SK-N-SH (cell line): ENCODE measurements around the gene TANC1. TPM values are rescaled to one million over a fixed set of nuclear protein-coding genes. Genes with fewer than 3 reads are reported as not detected.
A peak's percentile ranks its signal among the peaks of the same experiment; 100 is the strongest.

ENCODE experiments used
- CTCF ChIA-PET: fragments of 300-600, 350-600 bp; formaldehyde crosslinking; extraction: SDS; loops from one replicate; lab custom pipeline; 2021; lab: Yijun Ruan, JAX
- POLR2A ChIA-PET: fragments of 350-600 bp; sonication (Branson Sonifier 250); formaldehyde crosslinking; extraction: SDS; loops from one replicate; lab custom pipeline; 2020; ENCODE audit warnings: antibody characterized with exemption, inconsistent platforms; lab: Yijun Ruan, JAX
- DNase-seq: peaks from one replicate; pipeline ENCODE4 v3.0.0; 2012
- H2AFZ ChIP-seq: fragments of 200-600 bp; sonication (generic); 2 replicates; pipeline ENCODE4 v1.8.1; 2016; ENCODE audit warnings: antibody characterized with exemption, mild to moderate bottlenecking, low read depth
- H3F3A ChIP-seq: fragments of 200-600 bp; sonication (generic); replicated peaks from 2 replicates; pipeline ENCODE3; 2016; ENCODE audit warnings: antibody characterized with exemption, mild to moderate bottlenecking; ENCODE audit not compliant: insufficient read depth
- H3K27ac ChIP-seq, 2 experiments: fragments of 200-500 bp in 1 of 2; fragments of 200-600 bp in 1 of 2; sonication (Bioruptor generic) in 1 of 2; sonication (generic), shearing (Covaris generic) in 1 of 2; 2 replicates each; pipeline versions ENCODE4 v1.5.1 to v1.6.1; 2014 to 2016; ENCODE audit warnings: low read depth in 2 of 2, inconsistent platforms in 1 of 2, low read length in 1 of 2, mild to moderate bottlenecking in 1 of 2, mixed read lengths in 1 of 2
- H3K27me3 ChIP-seq: fragments of 200-600 bp; sonication (generic), shearing (Covaris generic); 2 replicates; pipeline ENCODE4 v1.6.1; 2016; ENCODE audit warnings: mixed run types; ENCODE audit not compliant: insufficient read depth
- H3K36me3 ChIP-seq, 2 experiments: fragments of 200-500 bp in 1 of 2; fragments of 200-600 bp in 1 of 2; sonication (Bioruptor generic) in 1 of 2; sonication (generic) in 1 of 2; replicated peaks in 1 of 2; 2 replicates each; pipeline versions ENCODE3 to v1.5.1; 2014 to 2016; ENCODE audit warnings: low read length in 1 of 2, mild to moderate bottlenecking in 1 of 2; ENCODE audit not compliant: insufficient read depth in 2 of 2, control insufficient read depth in 1 of 2
- H3K4me1 ChIP-seq, 2 experiments: fragments of 200-500 bp in 1 of 2; fragments of 200-600 bp in 1 of 2; sonication (Bioruptor generic) in 1 of 2; sonication (generic), shearing (Covaris generic) in 1 of 2; 2 replicates each; pipeline versions ENCODE4 v1.5.1 to v1.6.1; 2014 to 2016; ENCODE audit warnings: low read depth in 1 of 2, low read length in 1 of 2, mixed run types in 1 of 2; ENCODE audit not compliant: insufficient read depth in 2 of 2, control insufficient read depth in 1 of 2
- H3K4me2 ChIP-seq: fragments of 200-600 bp; sonication (generic), shearing (Covaris generic); 2 replicates; pipeline ENCODE4 v1.6.1; 2017; ENCODE audit warnings: mixed run types
- H3K4me3 ChIP-seq, 2 experiments: fragments of 200-500 bp in 1 of 2; fragments of 200-600 bp in 1 of 2; sonication (Bioruptor generic) in 1 of 2; sonication (generic), shearing (Covaris generic) in 1 of 2; 2 replicates each; pipeline versions ENCODE4 v1.5.1 to v1.8.1; 2014 to 2016; ENCODE audit warnings: low read depth in 2 of 2, inconsistent platforms in 1 of 2, low read length in 1 of 2, mild to moderate bottlenecking in 1 of 2, mixed read lengths in 1 of 2, moderate library complexity in 1 of 2
- H3K79me2 ChIP-seq: fragments of 200-600 bp; sonication (generic); 2 replicates; pipeline ENCODE4 v1.8.1; 2017; ENCODE audit warnings: mild to moderate bottlenecking; ENCODE audit not compliant: insufficient read depth
- H3K9ac ChIP-seq: fragments of 200-600 bp; sonication (generic); 2 replicates; pipeline ENCODE4 v1.6.1; 2017; ENCODE audit warnings: mixed run types
- H3K9me2 ChIP-seq: fragments of 200-600 bp; sonication (generic); 2 replicates; pipeline ENCODE4 v1.6.1; 2017; ENCODE audit warnings: mixed run types
- H3K9me3 ChIP-seq: fragments of 200-600 bp; sonication (generic); 2 replicates; pipeline ENCODE4 v1.6.1; 2017; ENCODE audit warnings: mixed run types, mild to moderate bottlenecking, moderate library complexity
- H4K20me1 ChIP-seq: fragments of 200-600 bp; sonication (generic); 2 replicates; pipeline ENCODE4 v1.6.1; 2017; ENCODE audit warnings: mild to moderate bottlenecking, mixed run types; ENCODE audit not compliant: insufficient read depth
- ELF1 ChIP-seq: IDR thresholded peaks from 2 replicates; pipeline ENCODE4 v1.4.0; 2012
- EP300 ChIP-seq, 2 experiments: IDR thresholded peaks; 2 replicates each; pipeline versions ENCODE4 v1.4.0 to v1.6.1; 2012; ENCODE audit warnings: borderline replicate concordance in 1 of 2, low read depth in 1 of 2, low read length in 1 of 2
- EZH2phosphoT487 ChIP-seq: fragments of 200-600 bp; sonication (generic); IDR thresholded peaks from 2 replicates; pipeline ENCODE4 v1.6.1; 2017; ENCODE audit warnings: low read depth, mixed run types, mild to moderate bottlenecking, antibody characterized with exemption, moderate library complexity, borderline replicate concordance
- FOSL2 ChIP-seq: IDR thresholded peaks from 2 replicates; pipeline ENCODE4 v1.4.0; 2012; ENCODE audit warnings: low read depth, mild to moderate bottlenecking, moderate library complexity, borderline replicate concordance
- FOXJ3 ChIP-seq: sonication (generic); formaldehyde crosslinking; IDR thresholded peaks from 2 replicates; pipeline ENCODE4 v1.5.1; 2020; ENCODE audit warnings: mild to moderate bottlenecking, missing genetic modification reagents
- FOXM1 ChIP-seq: IDR thresholded peaks from 2 replicates; pipeline ENCODE4 v1.4.0; 2012; ENCODE audit warnings: low read depth, mild to moderate bottlenecking
- MXI1 ChIP-seq: IDR thresholded peaks from 2 replicates; pipeline ENCODE4 v1.6.1; 2012; ENCODE audit warnings: mild to moderate bottlenecking, low read depth, low read length, improper control_type of control experiment
- NFIC ChIP-seq: IDR thresholded peaks from 2 replicates; pipeline ENCODE4 v1.4.0; 2012; ENCODE audit warnings: borderline replicate concordance
- POLR2AphosphoS5 ChIP-seq: IDR thresholded peaks from 2 replicates; pipeline ENCODE4 v1.6.1; 2012; ENCODE audit warnings: low read depth, low read length
- RCOR1 ChIP-seq: fragments of 150-350 bp; IDR thresholded peaks from 2 replicates; pipeline ENCODE4 v1.6.1; 2017; ENCODE audit warnings: antibody characterized with exemption, low read length
- RFX5 ChIP-seq: IDR thresholded peaks from 2 replicates; pipeline ENCODE4 v1.6.1; 2012; ENCODE audit warnings: mild to moderate bottlenecking, improper control_type of control experiment, low read length
- SIN3A ChIP-seq: IDR thresholded peaks from 2 replicates; pipeline ENCODE4 v1.6.1; 2012; ENCODE audit warnings: low read depth, mild to moderate bottlenecking, low read length, moderate library complexity, borderline replicate concordance
- TEAD4 ChIP-seq: IDR thresholded peaks from 2 replicates; pipeline ENCODE4 v1.4.0; 2012; ENCODE audit warnings: mild to moderate bottlenecking, borderline replicate concordance; ENCODE audit not compliant: insufficient read depth
- USF2 ChIP-seq: fragments of 150-350 bp; IDR thresholded peaks from 2 replicates; pipeline ENCODE4 v1.6.1; 2017; ENCODE audit warnings: antibody characterized with exemption, low read length, low read depth, borderline replicate concordance
- YY1 ChIP-seq: IDR thresholded peaks from 2 replicates; pipeline ENCODE4 v1.4.0; 2012; ENCODE audit warnings: low read depth, mild to moderate bottlenecking
- WGBS: methylation state at CpG from one replicate; pipeline ENCODE4 v1.1.6; 2017; ENCODE audit warnings: low lambda C conversion rate; 5-methylcytosine and 5-hydroxymethylcytosine counted together
- polyA plus RNA-seq, 3 experiments: library from polyadenylated mRNA; depleted of rRNA; stranded (reverse); fragments of >200 nt; gene quantifications; 2 replicates each; pipeline ENCODE4 v1.2.3, GENCODE V29; 2012
- TF ChIP-seq, protein P1 (sequence below): IDR thresholded peaks from 2 replicates; pipeline ENCODE4 v1.4.0; 2012; ENCODE audit warnings: low read depth
- TF ChIP-seq, protein P2 (sequence below): IDR thresholded peaks from 2 replicates; pipeline ENCODE4 v1.4.0; 2012; ENCODE audit warnings: low read depth, borderline replicate concordance
- TF ChIP-seq, protein P3 (sequence below): IDR thresholded peaks from 2 replicates; pipeline ENCODE4 v1.4.0; 2012; ENCODE audit warnings: low read depth, borderline replicate concordance
- TF ChIP-seq, protein P4 (sequence below): fragments of 200-600 bp; sonication (generic); IDR thresholded peaks from 2 replicates; pipeline ENCODE4 v1.6.1; 2017; ENCODE audit warnings: antibody characterized with exemption, mild to moderate bottlenecking, moderate library complexity

The TANC1 gene
- polyA plus RNA-seq, 1 of the 3 experiments (the other 2 are of a cell fraction), result 19.2 TPM

- TF ChIP-seq RCOR1, result no peak
- TF ChIP-seq, protein P1, sequence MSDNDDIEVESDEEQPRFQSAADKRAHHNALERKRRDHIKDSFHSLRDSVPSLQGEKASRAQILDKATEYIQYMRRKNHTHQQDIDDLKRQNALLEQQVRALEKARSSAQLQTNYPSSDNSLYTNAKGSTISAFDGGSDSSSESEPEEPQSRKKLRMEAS, result no peak
- no peak for TF ChIP-seq ELF1
- no peak for TF ChIP-seq MXI1
- no peak for TF ChIP-seq NFIC
These were observed 141.1 kb downstream of the TANC1 start (continued) for GRCh38 chr2:159109517-159109916.

DNA sequence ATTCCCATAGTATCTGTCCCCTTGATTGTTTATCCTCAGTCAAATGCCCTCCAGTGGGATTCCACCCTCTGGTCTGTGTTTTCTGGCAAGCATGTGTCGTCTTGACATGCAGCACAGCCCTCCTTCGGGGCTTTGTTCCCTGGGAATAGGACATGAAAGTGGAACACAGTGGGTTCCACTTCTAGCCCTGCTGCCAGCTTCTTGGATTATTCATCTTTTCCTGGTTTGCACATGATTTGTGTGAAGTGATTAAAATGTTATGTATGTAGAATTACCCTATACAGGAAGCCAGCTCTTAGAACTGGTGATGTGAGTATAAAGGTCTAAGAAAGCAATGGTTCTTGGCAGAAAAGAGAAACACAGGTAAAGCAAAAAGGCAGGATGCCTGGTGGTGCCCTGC lies 142.3 kb downstream of the TANC1 start:
- CTCF ChIA-PET, result interaction anchor here (0.8 to 1.8 kb wide), 4 partner anchors 20 to 75 kb away, joined by 3 to 5 read pairs (median 3); no protein-coding TSS in a partner anchor
- no peak overlapping the region for H3K4me2 ChIP-seq

More for the DNA sequence above, 142.3 kb downstream of the TANC1 start:
- Histone ChIP-seq H3K4me1 (peaks cover 4 to 35% of the 10 kb centered on the region in 2 experiments; a peak in 3 of 4 replicates), H2AFZ (no peak overlapping the region), H4K20me1 (no peaks in the 10 kb centered on the region), H3K36me3 (peaks cover 0 to 2% of the 10 kb centered on the region in 2 experiments), H3K79me2 (peaks cover 12% of the 10 kb centered on the region; the same call in 1 of the 2 replicates), H3F3A (peaks cover 8% of the 10 kb centered on the region), H3K9me3 (no peaks in the 10 kb centered on the region), H3K4me3 (no peak overlapping the region), H3K27me3 (no peaks in the 10 kb centered on the region), H3K27ac (peak overlapping the region in 1 of 2 experiments; percentile 31; a peak in 1 of 4 replicates), H3K9ac (no peak overlapping the region), H3K9me2 (no peaks in the 10 kb centered on the region)
- POLR2A ChIA-PET, result no interaction called here
- TF ChIP-seq TEAD4, result no peak
- TF ChIP-seq, protein P2, sequence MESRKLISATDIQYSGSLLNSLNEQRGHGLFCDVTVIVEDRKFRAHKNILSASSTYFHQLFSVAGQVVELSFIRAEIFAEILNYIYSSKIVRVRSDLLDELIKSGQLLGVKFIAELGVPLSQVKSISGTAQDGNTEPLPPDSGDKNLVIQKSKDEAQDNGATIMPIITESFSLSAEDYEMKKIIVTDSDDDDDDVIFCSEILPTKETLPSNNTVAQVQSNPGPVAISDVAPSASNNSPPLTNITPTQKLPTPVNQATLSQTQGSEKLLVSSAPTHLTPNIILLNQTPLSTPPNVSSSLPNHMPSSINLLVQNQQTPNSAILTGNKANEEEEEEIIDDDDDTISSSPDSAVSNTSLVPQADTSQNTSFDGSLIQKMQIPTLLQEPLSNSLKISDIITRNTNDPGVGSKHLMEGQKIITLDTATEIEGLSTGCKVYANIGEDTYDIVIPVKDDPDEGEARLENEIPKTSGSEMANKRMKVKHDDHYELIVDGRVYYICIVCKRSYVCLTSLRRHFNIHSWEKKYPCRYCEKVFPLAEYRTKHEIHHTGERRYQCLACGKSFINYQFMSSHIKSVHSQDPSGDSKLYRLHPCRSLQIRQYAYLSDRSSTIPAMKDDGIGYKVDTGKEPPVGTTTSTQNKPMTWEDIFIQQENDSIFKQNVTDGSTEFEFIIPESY, result no peak
- no peak for TF ChIP-seq FOXJ3 (CRISPR knock-in tag)
- no peak for TF ChIP-seq NFIC
- TF ChIP-seq, protein P3, sequence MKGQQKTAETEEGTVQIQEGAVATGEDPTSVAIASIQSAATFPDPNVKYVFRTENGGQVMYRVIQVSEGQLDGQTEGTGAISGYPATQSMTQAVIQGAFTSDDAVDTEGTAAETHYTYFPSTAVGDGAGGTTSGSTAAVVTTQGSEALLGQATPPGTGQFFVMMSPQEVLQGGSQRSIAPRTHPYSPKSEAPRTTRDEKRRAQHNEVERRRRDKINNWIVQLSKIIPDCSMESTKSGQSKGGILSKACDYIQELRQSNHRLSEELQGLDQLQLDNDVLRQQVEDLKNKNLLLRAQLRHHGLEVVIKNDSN, result no peak
- TF ChIP-seq EP300 (IDR thresholded peaks at IDR 0.05; ENCODE audit: borderline replicate concordance in 1 of 2, low read depth in 1 of 2, low read length in 1 of 2), result no peak
- TF ChIP-seq, protein P4, sequence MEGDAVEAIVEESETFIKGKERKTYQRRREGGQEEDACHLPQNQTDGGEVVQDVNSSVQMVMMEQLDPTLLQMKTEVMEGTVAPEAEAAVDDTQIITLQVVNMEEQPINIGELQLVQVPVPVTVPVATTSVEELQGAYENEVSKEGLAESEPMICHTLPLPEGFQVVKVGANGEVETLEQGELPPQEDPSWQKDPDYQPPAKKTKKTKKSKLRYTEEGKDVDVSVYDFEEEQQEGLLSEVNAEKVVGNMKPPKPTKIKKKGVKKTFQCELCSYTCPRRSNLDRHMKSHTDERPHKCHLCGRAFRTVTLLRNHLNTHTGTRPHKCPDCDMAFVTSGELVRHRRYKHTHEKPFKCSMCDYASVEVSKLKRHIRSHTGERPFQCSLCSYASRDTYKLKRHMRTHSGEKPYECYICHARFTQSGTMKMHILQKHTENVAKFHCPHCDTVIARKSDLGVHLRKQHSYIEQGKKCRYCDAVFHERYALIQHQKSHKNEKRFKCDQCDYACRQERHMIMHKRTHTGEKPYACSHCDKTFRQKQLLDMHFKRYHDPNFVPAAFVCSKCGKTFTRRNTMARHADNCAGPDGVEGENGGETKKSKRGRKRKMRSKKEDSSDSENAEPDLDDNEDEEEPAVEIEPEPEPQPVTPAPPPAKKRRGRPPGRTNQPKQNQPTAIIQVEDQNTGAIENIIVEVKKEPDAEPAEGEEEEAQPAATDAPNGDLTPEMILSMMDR, result no peak
- TF ChIP-seq RFX5, result no peak
- TF ChIP-seq POLR2AphosphoS5, result no peak
- no peak for TF ChIP-seq YY1
- TF ChIP-seq MXI1, result no peak
- TF ChIP-seq EZH2phosphoT487, result no peak
- TF ChIP-seq SIN3A, result no peak
- no peak for TF ChIP-seq USF2
- TF ChIP-seq ELF1, result no peak
- no peak for TF ChIP-seq FOSL2
- TF ChIP-seq FOXM1, result no peak
- DNase-seq, result no peak
- 91% methylated on average over 2 of the region's 2 CpGs for WGBS
